GM12878 (cell line): ENCODE results near the gene GALNS.

ENCODE experiments used
- ASH2L ChIP-seq: fragments of 300-600, 200-600 bp; sonication (generic); IDR thresholded peaks from 2 replicates; pipeline ENCODE4 v1.6.1; 2017; ENCODE audit warnings: low read depth, mild to moderate bottlenecking, borderline replicate concordance
- BCL3 ChIP-seq: IDR thresholded peaks from 2 replicates; pipeline ENCODE4 v1.6.1; 2011; ENCODE audit warnings: borderline replicate concordance, low read depth, mild to moderate bottlenecking, moderate library complexity, low read length; ENCODE audit not compliant: insufficient read depth, poor library complexity, severe bottlenecking
- HDGF ChIP-seq: fragments of 450-650 bp; IDR thresholded peaks from 2 replicates; pipeline ENCODE4 v1.6.1; 2016; ENCODE audit warnings: antibody characterized with exemption
- MAX ChIP-seq: IDR thresholded peaks from 2 replicates; pipeline ENCODE4 v1.6.1; 2012; ENCODE audit warnings: low read depth, low read length, improper control_type of control experiment
- PKNOX1 ChIP-seq: fragments of 450-650 bp; IDR thresholded peaks from 2 replicates; pipeline ENCODE4 v1.6.1; 2016; ENCODE audit warnings: mild to moderate bottlenecking
- TAF1 ChIP-seq: IDR thresholded peaks from 2 replicates; pipeline ENCODE4 v1.6.1; 2011; ENCODE audit warnings: mild to moderate bottlenecking, low read depth, low read length, borderline replicate concordance
- TCF12 ChIP-seq: IDR thresholded peaks from 2 replicates; pipeline ENCODE4 v1.6.1; 2011; ENCODE audit warnings: low read depth, mild to moderate bottlenecking, low read length
- TCF7 ChIP-seq: IDR thresholded peaks from 2 replicates; pipeline ENCODE4 v1.6.1; 2014; ENCODE audit warnings: antibody characterized with exemption, borderline replicate concordance
- YY1 ChIP-seq: IDR thresholded peaks from 2 replicates; pipeline ENCODE4 v1.6.1; 2011; ENCODE audit warnings: low read depth, mild to moderate bottlenecking, low read length

- TF ChIP-seq TCF12 (no peak), TCF7 (no peak), MAX (no peak), PKNOX1 (no peak), HDGF (no peak), ASH2L (no peak), YY1 (no peak), TAF1 (no peak), BCL3 (no peak)
These were observed 24.4 kb upstream of the GALNS start for GRCh38 chr16:88881007-88881615.
